GM18507 (cell line): Measurements from ENCODE around the gene RFPL3.
"Not testable (repeated sequence)": the region's sequence is repeated elsewhere in the genome, so short reads cannot be mapped to it uniquely, and the experiment has no call there.

Experiments
- DNase-seq: peaks from one replicate; pipeline ENCODE4 v3.0.0; 2011; ENCODE audit warnings: low read depth; ENCODE audit not compliant: insufficient read length; ENCODE audit errors: extremely low spot score
- FAIRE-seq: peaks from 2 replicates; lab custom pipeline; 2011; peaks lifted over from hg19 to GRCh38; lab: Jason Lieb, UNC

The RFPL3 gene

DNA sequence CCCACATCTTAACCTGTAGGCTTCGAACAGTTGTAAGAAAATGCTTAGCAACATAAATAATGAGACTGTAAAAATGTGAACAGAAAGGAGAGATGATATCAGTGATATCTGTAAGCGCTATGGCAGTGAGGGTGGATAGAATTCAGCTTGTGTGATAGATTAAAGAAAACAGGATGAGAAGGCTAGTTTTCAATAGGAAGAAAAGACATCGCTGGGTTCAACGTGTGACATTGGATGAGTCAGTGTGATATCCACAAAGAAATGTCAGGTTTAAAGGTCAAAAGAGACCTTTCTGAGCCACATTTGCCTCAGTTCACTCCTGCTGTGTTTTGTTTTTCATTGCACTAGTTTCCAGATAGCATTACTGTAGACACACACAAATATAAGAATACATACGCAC, 13.7 kb upstream of the RFPL3 start:
- no peak for DNase-seq
- FAIRE-seq = no peak

GRCh38 chr22:32348031-32348611, 9.5 kb upstream of the RFPL3 start:
- FAIRE-seq = no peak

DNA sequence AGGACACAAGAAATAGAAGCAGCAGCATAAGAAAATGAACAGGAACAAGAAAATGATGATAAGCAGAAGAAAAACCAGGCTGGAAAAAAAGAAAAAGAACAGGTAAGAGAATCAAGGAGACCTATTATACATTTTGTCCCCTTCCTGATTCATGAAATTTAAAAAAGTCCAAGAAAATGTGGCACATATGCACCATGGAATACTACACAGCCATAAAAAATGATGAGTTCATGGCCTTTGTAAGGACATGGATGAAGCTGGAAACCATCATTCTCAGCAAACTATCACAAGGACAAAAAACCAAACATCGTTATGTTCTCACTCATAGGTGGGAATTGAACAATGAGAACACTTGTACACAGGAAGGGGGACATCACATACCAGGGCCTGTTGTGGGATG, 5.8 kb upstream of the RFPL3 start:
- not testable (repeated sequence) for DNase-seq, FAIRE-seq

More at GRCh38 chr22:32348031-32348611, 9.5 kb upstream of the RFPL3 start:
- DNase-seq = no peak

DNA sequence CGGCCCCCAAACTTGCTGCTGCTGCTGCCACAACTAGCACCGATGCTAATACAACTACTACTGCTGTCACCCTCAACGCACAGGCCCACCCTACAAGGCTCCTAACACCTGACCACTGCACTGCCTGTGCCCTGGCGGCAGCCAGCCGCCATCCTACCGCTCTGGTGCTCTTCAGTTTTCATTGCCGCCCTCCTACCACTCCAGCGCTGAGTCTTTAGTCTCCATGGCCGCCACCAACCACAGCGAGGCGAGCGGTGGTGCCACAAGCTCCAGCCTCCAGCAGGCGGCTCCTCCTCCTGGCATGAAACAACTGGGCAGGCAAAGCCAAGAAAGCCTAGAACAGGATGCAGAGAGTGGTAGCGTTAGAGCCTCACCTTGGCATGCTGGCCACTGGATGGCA, 5.0 kb upstream of the RFPL3 start:
- no peak for FAIRE-seq

GRCh38 chr22:32353292-32353691, 4.4 kb upstream of the RFPL3 start:
- FAIRE-seq (no peak), DNase-seq (no peak)

More for the DNA sequence above, 5.0 kb upstream of the RFPL3 start:
- no peak for DNase-seq

- DNase-seq (no peak), FAIRE-seq (no peak)
Observed at GRCh38 chr22:32353840-32354239, 3.8 kb upstream of the RFPL3 start.

GRCh38 chr22:32354360-32355351, 3.0 kb upstream of the RFPL3 start:
- DNase-seq (no peak), FAIRE-seq (no peak)

DNA sequence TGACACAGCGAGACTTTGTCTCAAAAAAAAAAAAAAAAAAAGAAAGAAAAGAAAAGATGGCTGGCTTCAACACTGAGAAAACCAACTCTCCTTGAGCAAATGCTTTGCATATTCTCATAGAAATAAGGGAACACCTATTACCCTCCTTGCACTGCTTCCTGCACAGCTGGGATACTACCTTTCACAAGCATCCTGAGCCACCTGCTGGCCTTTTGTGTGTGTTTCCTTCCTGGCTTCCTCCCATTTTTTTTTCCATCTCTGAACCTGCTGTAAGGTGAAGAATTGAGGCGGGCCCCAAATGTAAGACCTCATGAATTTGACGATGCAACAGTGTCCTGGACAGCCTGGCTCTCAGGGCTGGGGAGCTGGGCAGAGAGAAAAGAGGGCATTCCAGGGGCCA, 1.9 kb upstream of the RFPL3 start:
- FAIRE-seq (no peak), DNase-seq (no peak)

- not testable (repeated sequence) for DNase-seq, FAIRE-seq
Observed at GRCh38 chr22:32360096-32360495, 2.4 kb downstream of the RFPL3 start.

- DNase-seq = no peak
- no peak for FAIRE-seq
Observed at GRCh38 chr22:32361257-32361656, 3.6 kb downstream of the RFPL3 start.

- DNase-seq (no peak), FAIRE-seq (no peak)
Observed at GRCh38 chr22:32364210-32364609, 6.5 kb downstream of the RFPL3 start.

GRCh38 chr22:32375678-32376450, 18.2 kb downstream of the RFPL3 start:
- FAIRE-seq (no peak), DNase-seq (no peak)

GRCh38 chr22:32376681-32377080, 19.0 kb downstream of the RFPL3 start:
- DNase-seq = no peak
- no peak for FAIRE-seq

DNA sequence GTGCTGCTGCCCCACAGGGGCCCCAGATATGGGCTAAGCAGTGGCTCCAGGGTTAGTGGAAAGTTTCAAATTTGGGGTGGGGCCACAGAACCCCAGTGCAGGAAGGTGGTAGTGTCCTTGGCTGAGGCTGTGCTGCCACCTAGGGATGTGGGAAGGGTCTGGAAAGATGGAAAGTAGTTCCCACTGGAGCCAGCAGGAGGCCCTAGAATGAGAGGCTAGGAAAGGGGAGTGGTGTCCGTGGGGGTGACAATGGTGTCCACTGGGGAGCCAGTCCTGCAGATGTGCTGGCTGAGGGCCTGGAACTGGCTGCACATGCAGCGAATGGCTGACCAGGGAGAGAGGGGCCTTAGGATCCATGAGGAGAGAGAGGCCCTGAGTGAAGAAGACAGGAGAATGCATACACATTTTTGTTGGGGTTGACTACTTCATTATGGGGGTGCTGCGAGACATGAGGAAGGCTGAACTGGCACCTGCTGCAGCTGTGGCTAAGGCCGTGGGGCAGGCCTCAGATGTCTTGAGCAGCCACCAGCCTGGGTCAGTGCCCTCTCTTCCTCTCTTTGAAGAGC, 21.1 kb downstream of the RFPL3 start:
- no peak for FAIRE-seq
- DNase-seq = no peak

DNA sequence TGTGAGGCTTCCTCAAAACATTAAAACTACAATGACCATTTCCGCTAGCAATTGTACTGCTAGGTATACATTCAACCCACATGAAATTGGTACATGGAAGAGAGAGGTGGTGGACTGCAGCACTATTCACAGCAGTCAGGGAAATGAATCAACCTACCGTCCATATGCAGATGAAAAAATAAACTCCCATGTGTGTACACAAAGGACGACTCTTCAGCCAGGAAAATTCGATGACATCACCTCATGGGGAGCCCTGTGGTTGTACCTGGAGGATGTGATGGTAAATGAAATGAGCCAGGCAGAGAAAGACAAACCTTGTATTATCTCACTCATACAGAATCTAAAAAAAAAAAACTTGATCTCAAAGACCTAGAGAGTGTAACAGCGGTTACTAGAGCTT, 23.3 kb downstream of the RFPL3 start:
- DNase-seq (no peak), FAIRE-seq (no peak)

DNA sequence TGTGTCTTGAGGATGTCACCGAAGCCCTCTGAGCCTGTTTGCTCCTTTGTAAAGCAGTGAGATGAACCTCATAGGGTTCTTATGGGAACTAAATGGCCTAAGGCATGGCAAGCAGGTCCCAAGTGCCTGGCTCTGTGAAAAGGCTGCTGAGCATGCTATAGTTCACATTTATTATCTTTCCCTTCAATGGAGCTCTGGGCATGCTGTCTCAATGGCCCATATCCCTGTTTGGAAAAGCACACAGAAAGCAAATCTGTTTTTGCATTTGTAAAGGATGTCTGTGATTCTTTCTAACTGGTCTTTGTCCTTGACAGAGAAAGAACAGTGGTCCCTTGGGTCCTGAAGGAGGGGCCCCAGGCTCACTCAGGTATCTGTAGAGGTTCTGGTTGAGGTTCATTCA, 28.0 kb downstream of the RFPL3 start:
- FAIRE-seq (no peak), DNase-seq (no peak)

- DNase-seq (no peak), FAIRE-seq (peak; percentile 21)
Observed at GRCh38 chr22:32389685-32390084, 32.0 kb downstream of the RFPL3 start.

DNA sequence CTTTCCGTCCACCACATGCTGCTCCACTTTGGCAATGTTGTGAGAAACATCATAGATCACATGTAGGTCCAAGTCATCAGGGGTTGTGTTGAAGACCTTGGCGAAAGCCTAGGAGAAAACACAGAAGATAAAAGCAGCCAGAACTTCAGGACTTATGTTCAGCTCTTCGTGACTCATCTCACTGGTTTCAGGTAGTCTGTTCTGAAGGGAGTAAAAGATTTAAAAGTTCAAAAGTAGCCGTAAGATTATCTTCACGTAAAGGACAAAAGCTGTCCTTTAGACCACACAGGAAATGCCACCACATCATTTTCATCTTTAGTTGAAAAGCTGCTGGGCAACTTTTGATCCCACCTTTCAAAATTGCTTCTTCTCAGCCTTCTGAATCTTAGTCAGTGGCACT, 37.4 kb downstream of the RFPL3 start:
- FAIRE-seq (no peak), DNase-seq (no peak)

DNA sequence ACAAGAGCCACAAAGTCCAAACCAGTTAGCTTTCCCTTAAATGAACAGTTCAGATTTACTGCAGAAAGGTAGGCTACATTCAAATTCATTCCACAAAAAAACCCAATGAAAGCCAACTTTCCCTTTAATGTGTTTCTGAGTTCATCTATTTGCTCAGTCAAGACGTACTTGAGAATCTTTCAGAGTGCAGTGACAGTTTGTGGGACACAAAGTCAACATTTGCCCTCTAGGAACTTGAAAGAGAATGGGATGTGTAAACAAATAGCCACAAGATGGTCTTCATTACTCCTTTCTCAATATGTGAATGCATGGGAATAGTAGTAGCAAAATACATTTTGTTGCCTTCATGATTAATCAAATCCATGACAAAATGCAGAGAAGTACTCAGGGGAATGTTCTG, 38.6 kb downstream of the RFPL3 start:
- FAIRE-seq (no peak), DNase-seq (no peak)

- DNase-seq = no peak
- no peak for FAIRE-seq
Observed at GRCh38 chr22:32396746-32397145, 39.1 kb downstream of the RFPL3 start.
